DOHH2 (cell line): ENCODE data around the gene ATP8A2.

Experiments used
- H3F3A ChIP-seq: fragments of 200-600 bp; sonication (generic), shearing (Covaris generic); 2 replicates; pipeline ENCODE4 v1.6.0; 2016; ENCODE audit warnings: antibody characterized with exemption, mild to moderate bottlenecking; ENCODE audit not compliant: control insufficient read depth, insufficient read depth
- H3K27ac ChIP-seq: fragments of 200-600 bp; sonication (generic); 2 replicates; pipeline ENCODE4 v1.5.1; 2014; ENCODE audit warnings: low read depth, mild to moderate bottlenecking, low read length, moderate library complexity
- H3K27me3 ChIP-seq: fragments of 200-600 bp; sonication (generic); 2 replicates; pipeline ENCODE4 v1.6.1; 2014; ENCODE audit warnings: mild to moderate bottlenecking, low read length, mixed read lengths; ENCODE audit not compliant: control insufficient read depth
- H3K36me3 ChIP-seq: fragments of 200-600 bp; sonication (generic); 2 replicates; pipeline ENCODE4 v1.6.1; 2014; ENCODE audit warnings: mild to moderate bottlenecking, low read length, moderate library complexity, mixed read lengths; ENCODE audit not compliant: control insufficient read depth
- H3K4me1 ChIP-seq: fragments of 200-600 bp; sonication (generic); 2 replicates; pipeline ENCODE4 v1.6.1; 2014; ENCODE audit warnings: mild to moderate bottlenecking, low read length, mixed read lengths; ENCODE audit not compliant: control insufficient read depth
- H3K4me2 ChIP-seq: fragments of 200-600 bp; sonication (generic); 2 replicates; pipeline ENCODE4 v1.6.0; 2014; ENCODE audit warnings: mild to moderate bottlenecking, low read length, moderate library complexity
- H3K4me3 ChIP-seq: fragments of 200-600 bp; sonication (generic); 2 replicates; pipeline ENCODE4 v1.5.1; 2014; ENCODE audit warnings: mild to moderate bottlenecking, low read length, mixed read lengths
- H3K79me2 ChIP-seq: fragments of 200-600 bp; sonication (generic); 2 replicates; pipeline ENCODE4 v1.6.1; 2014; ENCODE audit warnings: mild to moderate bottlenecking, low read length, mixed read lengths; ENCODE audit not compliant: control insufficient read depth
- H3K9me2 ChIP-seq: fragments of 200-600 bp; sonication (generic); replicated peaks from 2 replicates; pipeline ENCODE4 v1.6.1; 2014; ENCODE audit warnings: mild to moderate bottlenecking, low read length, mixed read lengths; ENCODE audit not compliant: control insufficient read depth
- H3K9me3 ChIP-seq: fragments of 200-600 bp; sonication (generic); 2 replicates; pipeline ENCODE4 v1.6.1; 2014; ENCODE audit warnings: antibody characterized with exemption, low read length, mixed read lengths; ENCODE audit not compliant: control insufficient read depth, insufficient read depth
- H4K20me1 ChIP-seq: fragments of 200-600 bp; sonication (generic); 2 replicates; pipeline ENCODE4 v1.6.0; 2014; ENCODE audit warnings: low read depth, mild to moderate bottlenecking, antibody characterized with exemption, low read length, moderate library complexity; ENCODE audit not compliant: control insufficient read depth, insufficient read depth
- EZH2phosphoT487 ChIP-seq: fragments of 200-600 bp; sonication (generic); IDR thresholded peaks from 2 replicates; pipeline ENCODE4 v1.6.1; 2017; ENCODE audit warnings: borderline replicate concordance, mild to moderate bottlenecking, antibody characterized with exemption, low read length, moderate library complexity, mixed read lengths
- TF ChIP-seq, protein P1 (sequence below): fragments of 200-600 bp; sonication (generic); IDR thresholded peaks from one replicate; pipeline ENCODE4 v1.5.1; 2014; ENCODE audit warnings: antibody characterized with exemption, mild to moderate bottlenecking, low read depth, low read length; ENCODE audit not compliant: poor library complexity, severe bottlenecking

Gene ATP8A2

DNA sequence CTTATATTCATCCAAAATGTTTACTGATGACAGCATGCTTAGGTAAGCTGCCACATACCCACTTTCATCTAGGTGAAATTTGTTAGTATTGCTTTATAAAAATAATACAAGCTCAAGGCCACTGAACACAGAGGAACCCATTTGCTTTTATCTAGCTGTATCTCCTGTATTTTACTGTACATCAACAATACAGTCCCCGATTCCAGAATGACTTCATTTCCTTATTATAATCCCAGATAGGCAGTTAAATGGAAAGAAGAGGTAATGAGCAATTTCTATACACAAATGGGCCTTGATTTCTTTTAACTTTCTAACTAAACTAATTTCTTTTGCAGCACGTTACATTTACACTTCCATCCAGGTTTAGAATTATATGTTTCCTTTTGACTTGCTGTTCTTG, 593.8 kb downstream of the ATP8A2 start:
- Histone ChIP-seq H3K9me2 (no peaks in the 10 kb centered on the region), H4K20me1 (no peaks in the 10 kb centered on the region), H3K36me3 (no peaks in the 10 kb centered on the region), H3K4me2 (no peak overlapping the region), H3K27me3 (no peaks in the 10 kb centered on the region), H3K9me3 (no peaks in the 10 kb centered on the region), H3F3A (no peaks in the 10 kb centered on the region), H3K27ac (no peak overlapping the region), H3K4me1 (no peaks in the 10 kb centered on the region), H3K79me2 (no peaks in the 10 kb centered on the region), H3K4me3 (no peak overlapping the region)
- no peak for TF ChIP-seq EZH2phosphoT487
- TF ChIP-seq, protein P1, sequence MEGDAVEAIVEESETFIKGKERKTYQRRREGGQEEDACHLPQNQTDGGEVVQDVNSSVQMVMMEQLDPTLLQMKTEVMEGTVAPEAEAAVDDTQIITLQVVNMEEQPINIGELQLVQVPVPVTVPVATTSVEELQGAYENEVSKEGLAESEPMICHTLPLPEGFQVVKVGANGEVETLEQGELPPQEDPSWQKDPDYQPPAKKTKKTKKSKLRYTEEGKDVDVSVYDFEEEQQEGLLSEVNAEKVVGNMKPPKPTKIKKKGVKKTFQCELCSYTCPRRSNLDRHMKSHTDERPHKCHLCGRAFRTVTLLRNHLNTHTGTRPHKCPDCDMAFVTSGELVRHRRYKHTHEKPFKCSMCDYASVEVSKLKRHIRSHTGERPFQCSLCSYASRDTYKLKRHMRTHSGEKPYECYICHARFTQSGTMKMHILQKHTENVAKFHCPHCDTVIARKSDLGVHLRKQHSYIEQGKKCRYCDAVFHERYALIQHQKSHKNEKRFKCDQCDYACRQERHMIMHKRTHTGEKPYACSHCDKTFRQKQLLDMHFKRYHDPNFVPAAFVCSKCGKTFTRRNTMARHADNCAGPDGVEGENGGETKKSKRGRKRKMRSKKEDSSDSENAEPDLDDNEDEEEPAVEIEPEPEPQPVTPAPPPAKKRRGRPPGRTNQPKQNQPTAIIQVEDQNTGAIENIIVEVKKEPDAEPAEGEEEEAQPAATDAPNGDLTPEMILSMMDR: no peak

DNA sequence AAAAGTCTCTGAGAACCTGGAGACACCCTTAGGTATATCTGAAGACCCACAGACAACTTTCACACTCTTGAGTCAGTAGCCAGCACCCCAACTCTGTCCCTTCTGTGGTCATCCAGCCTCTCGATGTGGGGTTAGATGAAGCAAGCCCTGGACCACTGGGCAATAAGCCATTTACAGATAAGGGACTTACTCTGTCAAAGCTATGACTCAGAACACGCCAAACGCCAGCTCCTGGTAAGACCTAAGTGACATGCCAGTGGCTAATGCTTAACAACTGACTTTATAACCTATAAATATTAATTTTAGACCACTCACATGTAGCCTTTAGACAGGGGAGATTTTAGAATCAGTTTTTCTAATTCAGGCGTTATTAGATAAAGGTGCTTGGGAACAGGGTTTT, 594.3 kb downstream of the ATP8A2 start:
- H3K4me2 ChIP-seq: no peak overlapping the region
- H3K4me3 ChIP-seq: no peak overlapping the region
- H4K20me1 ChIP-seq: no peaks in the 10 kb centered on the region
- H3F3A ChIP-seq: no peaks in the 10 kb centered on the region
- no peaks in the 10 kb centered on the region for H3K9me2 ChIP-seq
- no peak overlapping the region for H3K27ac ChIP-seq
- H3K79me2 ChIP-seq: no peaks in the 10 kb centered on the region
- no peaks in the 10 kb centered on the region for H3K27me3 ChIP-seq
- TF ChIP-seq EZH2phosphoT487: no peak
- TF ChIP-seq, protein P1: no peak
- H3K4me1 ChIP-seq: no peaks in the 10 kb centered on the region
- no peaks in the 10 kb centered on the region for H3K9me3 ChIP-seq
- no peaks in the 10 kb centered on the region for H3K36me3 ChIP-seq

DNA sequence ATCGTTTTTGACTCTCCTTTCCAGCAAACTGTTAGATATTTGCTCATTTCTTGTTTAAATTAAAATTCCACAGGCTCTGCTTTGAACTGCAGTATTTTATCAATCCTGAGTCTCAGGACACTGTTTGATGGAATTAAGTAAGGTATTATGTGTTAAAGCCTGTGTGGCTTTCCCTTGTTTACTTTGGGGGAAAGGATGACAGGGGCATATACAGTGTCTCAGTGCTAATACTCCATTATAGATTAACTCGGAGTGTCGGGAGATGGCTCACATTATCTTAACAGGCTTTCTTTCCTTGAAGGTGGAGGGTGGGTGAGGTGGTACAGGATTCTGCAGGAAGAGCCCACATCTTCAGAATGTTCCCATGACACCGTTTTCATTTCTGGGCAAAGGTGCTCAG, 595.4 kb downstream of the ATP8A2 start:
- Histone ChIP-seq H3K9me3 (no peaks in the 10 kb centered on the region), H3K4me2 (no peak overlapping the region), H3K27ac (no peak overlapping the region), H3F3A (no peaks in the 10 kb centered on the region), H3K4me3 (no peak overlapping the region), H4K20me1 (no peaks in the 10 kb centered on the region), H3K36me3 (no peaks in the 10 kb centered on the region), H3K79me2 (no peaks in the 10 kb centered on the region), H3K9me2 (no peaks in the 10 kb centered on the region), H3K4me1 (no peaks in the 10 kb centered on the region), H3K27me3 (no peaks in the 10 kb centered on the region)
- TF ChIP-seq, protein P1: no peak
- no peak for TF ChIP-seq EZH2phosphoT487

DNA sequence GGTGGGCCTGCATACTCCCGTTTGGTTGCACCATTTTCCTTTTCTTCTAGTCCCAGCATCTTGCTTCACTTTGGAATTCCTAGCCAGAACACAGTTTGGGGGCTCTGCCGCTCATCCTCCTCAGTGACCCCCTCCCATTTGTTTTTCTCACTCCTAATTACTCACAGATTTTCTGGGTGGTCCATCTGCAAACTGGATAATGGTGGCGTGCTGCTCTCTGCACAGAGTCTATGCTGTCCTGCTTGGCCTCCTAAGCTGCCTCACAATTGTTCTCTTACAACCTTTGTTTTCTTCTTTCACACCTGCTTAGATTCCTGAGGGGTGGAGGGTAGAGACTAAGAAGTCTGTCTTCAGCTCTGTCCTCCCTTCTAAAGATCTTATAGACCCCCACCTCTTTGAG, 599.3 kb downstream of the ATP8A2 start:
- Histone ChIP-seq H3K79me2 (no peaks in the 10 kb centered on the region), H3K36me3 (no peaks in the 10 kb centered on the region), H3K27me3 (no peaks in the 10 kb centered on the region), H3K4me1 (no peaks in the 10 kb centered on the region), H3K27ac (no peak overlapping the region), H4K20me1 (no peaks in the 10 kb centered on the region), H3K9me3 (no peaks in the 10 kb centered on the region), H3K9me2 (no peaks in the 10 kb centered on the region), H3K4me2 (no peak overlapping the region), H3K4me3 (no peak overlapping the region), H3F3A (no peaks in the 10 kb centered on the region)
- TF ChIP-seq, protein P1: no peak
- TF ChIP-seq EZH2phosphoT487: no peak
